WTC11 (cell line): ENCODE results near the gene DNM3. TPM values are rescaled to one million over a fixed set of nuclear protein-coding genes. Genes with fewer than 3 reads are reported as not detected.
"Not testable (repeated sequence)": the region's sequence is repeated elsewhere in the genome, so short reads cannot be mapped to it uniquely, and the experiment has no call there.

Source experiments
- ATAC-seq: fragments of 200-7000 bp; cut with Tn5 transposase; 2 replicates; pipeline ENCODE4 v1.10.0; 2021; ENCODE audit warnings: mild to moderate bottlenecking, moderate library complexity
- CTCF ChIA-PET: fragments of 300-600 bp; sonication (Branson Sonifier 250); formaldehyde crosslinking; loops from one replicate; lab custom pipeline; 2021; ENCODE audit warnings: antibody characterized with exemption; lab: Charles Lee
- POLR2A ChIA-PET: fragments of 350-600 bp; sonication (Branson Sonifier 250); formaldehyde crosslinking; loops from one replicate; lab custom pipeline; 2021; ENCODE audit warnings: antibody characterized with exemption; lab: Charles Lee
- DNase-seq: peaks from one replicate; pipeline ENCODE4 v3.0.0; 2021; ENCODE audit warnings: low spot score
- H3K27ac Mint-ChIP-seq: 2 replicates; pipeline ENCODE4 v1.8.0; 2021; ENCODE audit warnings: mixed read lengths
- H3K27me3 Mint-ChIP-seq: 2 replicates; pipeline ENCODE4 v1.8.0; 2021; ENCODE audit warnings: low read depth, mild to moderate bottlenecking, moderate library complexity, mixed read lengths
- H3K36me3 Mint-ChIP-seq: 2 replicates; pipeline ENCODE4 v1.8.0; 2021; ENCODE audit warnings: mixed read lengths
- H3K4me1 Mint-ChIP-seq: 2 replicates; pipeline ENCODE4 v1.8.0; 2022; ENCODE audit warnings: mixed read lengths
- H3K4me3 Mint-ChIP-seq: 2 replicates; pipeline ENCODE4 v1.8.0; 2021; ENCODE audit warnings: mild to moderate bottlenecking, moderate library complexity, mixed read lengths
- H3K9me3 Mint-ChIP-seq: 2 replicates; pipeline ENCODE4 v1.8.0; 2021; ENCODE audit warnings: mixed read lengths
- CREB1 ChIP-seq: sonication (generic); formaldehyde crosslinking; IDR thresholded peaks from 2 replicates; pipeline ENCODE4 v1.8.0; 2023; ENCODE audit warnings: mild to moderate bottlenecking, missing genetic modification reagents
- ETV6 ChIP-seq: sonication (generic); formaldehyde crosslinking; IDR thresholded peaks from 2 replicates; pipeline ENCODE4 v1.8.1; 2022; ENCODE audit warnings: mild to moderate bottlenecking, missing genetic modification reagents
- FOXK1 ChIP-seq: sonication (generic); formaldehyde crosslinking; IDR thresholded peaks from 2 replicates; pipeline ENCODE4 v1.8.0; 2022; ENCODE audit warnings: mild to moderate bottlenecking, moderate library complexity, missing genetic modification reagents
- GABPB1 ChIP-seq: sonication (generic); formaldehyde crosslinking; IDR thresholded peaks from 2 replicates; pipeline ENCODE4 v1.8.1; 2023; ENCODE audit warnings: mild to moderate bottlenecking, missing genetic modification reagents
- GTF2I ChIP-seq: fragments of 250-450 bp; sonication (Bioruptor Pico); conservative IDR thresholded peaks from 2 replicates; pipeline ENCODE4 v1.4.0; 2021; ENCODE audit warnings: mild to moderate bottlenecking
- IRF2 ChIP-seq: sonication (generic); formaldehyde crosslinking; IDR thresholded peaks from 2 replicates; pipeline ENCODE4 v1.8.0; 2022; ENCODE audit warnings: low read depth, missing genetic modification reagents, borderline replicate concordance
- JAZF1 ChIP-seq: fragments of 250-450 bp; sonication (Bioruptor Pico); IDR thresholded peaks from 2 replicates; pipeline ENCODE4 v1.9.0; 2021; ENCODE audit warnings: moderate library complexity, mild to moderate bottlenecking, inconsistent platforms
- JUN ChIP-seq: sonication (generic); formaldehyde crosslinking; IDR thresholded peaks from 2 replicates; pipeline ENCODE4 v1.8.0; 2023; ENCODE audit warnings: mild to moderate bottlenecking, missing genetic modification reagents
- NR1H2 ChIP-seq: sonication (generic); formaldehyde crosslinking; IDR thresholded peaks from 2 replicates; pipeline ENCODE4 v1.9.0; 2021; ENCODE audit warnings: mild to moderate bottlenecking, moderate library complexity, missing genetic modification reagents
- PRRX2 ChIP-seq: fragments of 250-450 bp; sonication (Bioruptor Pico); IDR thresholded peaks from 2 replicates; pipeline ENCODE4 v1.8.0; 2021; ENCODE audit warnings: mild to moderate bottlenecking
- SMAD4 ChIP-seq: sonication (generic); formaldehyde crosslinking; IDR thresholded peaks from 2 replicates; pipeline ENCODE4 v1.8.0; 2022; ENCODE audit warnings: mild to moderate bottlenecking, missing genetic modification reagents
- ZNF138 ChIP-seq: sonication (generic); formaldehyde crosslinking; conservative IDR thresholded peaks from 2 replicates; pipeline ENCODE4 v1.8.1; 2022; ENCODE audit warnings: mild to moderate bottlenecking, moderate library complexity, missing genetic modification reagents
- ZNF232 ChIP-seq: sonication (generic); formaldehyde crosslinking; IDR thresholded peaks from 2 replicates; pipeline ENCODE4 v1.8.0; 2022; ENCODE audit warnings: mild to moderate bottlenecking, missing genetic modification reagents
- ZNF317 ChIP-seq: sonication (generic); formaldehyde crosslinking; IDR thresholded peaks from 2 replicates; pipeline ENCODE4 v1.8.1; 2023; ENCODE audit warnings: low read depth, mild to moderate bottlenecking, moderate library complexity, missing genetic modification reagents, borderline replicate concordance
- ZNF396 ChIP-seq: fragments of 250-450 bp; sonication (Bioruptor Pico); IDR thresholded peaks from 2 replicates; pipeline ENCODE4 v1.8.0; 2021; ENCODE audit warnings: mild to moderate bottlenecking, moderate library complexity, borderline replicate concordance
- ZNF416 ChIP-seq: fragments of 250-450 bp; sonication (Bioruptor Pico); IDR thresholded peaks from 2 replicates; pipeline ENCODE4 v1.9.0; 2021; ENCODE audit warnings: mild to moderate bottlenecking, inconsistent platforms
- ZNF671 ChIP-seq: fragments of 250-450 bp; sonication (Bioruptor Pico); IDR thresholded peaks from 2 replicates; pipeline ENCODE4 v1.8.0; 2021; ENCODE audit warnings: mild to moderate bottlenecking
- total RNA-seq: library from RNA; stranded (reverse); gene quantifications from 3 replicates; pipeline ENCODE4 v1.2.3, GENCODE V29; 2021
- TF ChIP-seq, protein P1 (sequence below): sonication (generic); formaldehyde crosslinking; IDR thresholded peaks from 2 replicates; pipeline ENCODE4 v1.8.1; 2023; ENCODE audit warnings: mild to moderate bottlenecking, missing genetic modification reagents, moderate library complexity
- TF ChIP-seq, protein P2 (sequence below): sonication (generic); formaldehyde crosslinking; IDR thresholded peaks from 2 replicates; pipeline ENCODE4 v1.8.0; 2023; ENCODE audit warnings: missing genetic modification reagents
- TF ChIP-seq, protein P3 (sequence below): sonication (generic); formaldehyde crosslinking; IDR thresholded peaks from 2 replicates; pipeline ENCODE4 v1.8.0; 2022; ENCODE audit warnings: mild to moderate bottlenecking, missing genetic modification reagents
- TF ChIP-seq, protein P4 (sequence below): sonication (generic); formaldehyde crosslinking; IDR thresholded peaks from 2 replicates; pipeline ENCODE4 v1.8.1; 2022; ENCODE audit warnings: missing genetic modification reagents, borderline replicate concordance

DNM3 gene
- total RNA-seq, 1 experiment from 2014 or later: 1.9 TPM

DNA sequence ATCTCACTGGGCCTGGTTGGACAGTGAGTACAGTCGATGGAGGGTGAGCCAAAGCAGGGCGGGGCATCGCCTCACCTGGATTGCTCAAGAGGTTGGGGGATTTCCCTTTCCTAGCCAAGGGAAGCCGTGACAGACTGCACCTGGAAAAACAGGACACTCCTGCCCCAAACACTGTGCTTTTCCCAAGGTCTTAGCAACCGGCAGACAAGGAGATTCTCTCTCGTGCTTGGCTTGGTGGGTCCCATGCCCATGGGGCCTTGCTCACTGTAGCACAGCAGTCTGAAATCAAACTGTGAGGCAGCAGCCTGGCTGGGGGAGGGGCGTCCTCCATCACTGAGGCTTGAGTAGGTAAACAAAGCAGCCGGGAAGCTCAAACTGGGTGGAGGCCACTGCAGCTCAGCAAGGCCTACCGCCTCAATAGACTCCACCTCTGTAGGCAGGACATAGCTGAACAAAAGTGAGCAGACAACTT, 590.5 kb downstream of the DNM3 start (continued):
- no peak for TF ChIP-seq JUN (CRISPR knock-in tag)
- no peak for TF ChIP-seq ZNF317 (CRISPR knock-in tag)
- TF ChIP-seq, all 79 proteins: peak for 1

DNA sequence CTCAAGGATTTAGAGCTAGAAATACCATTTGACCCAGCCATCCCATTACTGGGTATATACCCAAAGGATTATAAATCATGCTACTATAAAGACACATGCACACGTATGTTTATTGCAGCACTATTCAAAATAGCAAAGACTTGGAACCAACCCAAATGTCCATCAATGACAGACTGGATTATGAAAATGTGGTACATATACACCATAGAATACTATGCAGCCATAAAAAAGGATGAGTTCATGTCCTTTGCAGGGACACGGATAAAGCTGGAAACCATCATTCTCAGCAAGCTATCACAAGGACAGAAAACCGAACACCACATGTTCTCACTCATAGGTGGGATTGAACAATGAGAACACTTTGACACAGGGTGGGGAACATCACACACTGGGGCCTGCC, 595.9 kb downstream of the DNM3 start:
- ATAC-seq, H3K27ac Mint-ChIP-seq, DNase-seq, POLR2A ChIA-PET, H3K27me3 Mint-ChIP-seq, H3K4me1 Mint-ChIP-seq, H3K4me3 Mint-ChIP-seq, CTCF ChIA-PET: not testable (repeated sequence)
- H3K9me3 Mint-ChIP-seq: peaks cover 19% of the 10 kb centered on the region
- H3K36me3 Mint-ChIP-seq: peaks cover 11% of the 10 kb centered on the region

DNA sequence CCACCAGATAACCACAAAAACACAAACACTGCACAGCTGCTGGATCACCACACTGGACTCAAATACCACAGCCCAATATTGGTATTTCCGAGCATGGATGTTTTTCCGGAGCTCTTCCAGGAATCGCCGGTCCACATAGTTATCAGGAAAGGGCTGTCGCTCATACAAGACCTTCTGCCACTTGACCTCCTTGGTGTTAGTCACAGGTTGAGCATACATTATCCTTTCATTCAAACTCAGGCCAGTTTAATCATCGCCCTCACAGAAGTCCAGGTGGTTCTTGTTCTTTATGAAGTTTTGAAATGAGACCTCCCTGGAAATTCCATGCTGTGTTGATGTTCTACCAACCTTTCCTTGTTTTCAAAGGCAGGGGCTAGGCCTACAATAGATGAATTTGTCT, 601.1 kb downstream of the DNM3 start:
- no peak overlapping the region for H3K27ac Mint-ChIP-seq
- no peak for DNase-seq
- POLR2A ChIA-PET: no interaction called here
- no peaks in the 10 kb centered on the region for H3K27me3 Mint-ChIP-seq
- H3K4me1 Mint-ChIP-seq: peaks cover 4% of the 10 kb centered on the region
- H3K4me3 Mint-ChIP-seq: no peak overlapping the region
- CTCF ChIA-PET: interaction anchor here (1.1 to 1.4 kb wide), 2 partner anchors 264 to 278 kb away, joined by 3 read pairs; no protein-coding TSS in a partner anchor
- ATAC-seq: no peak
- H3K36me3 Mint-ChIP-seq: peaks cover 11% of the 10 kb centered on the region
- TF ChIP-seq JAZF1: no peak
- TF ChIP-seq ZNF138 (CRISPR knock-in tag): no peak
- TF ChIP-seq, protein P1, sequence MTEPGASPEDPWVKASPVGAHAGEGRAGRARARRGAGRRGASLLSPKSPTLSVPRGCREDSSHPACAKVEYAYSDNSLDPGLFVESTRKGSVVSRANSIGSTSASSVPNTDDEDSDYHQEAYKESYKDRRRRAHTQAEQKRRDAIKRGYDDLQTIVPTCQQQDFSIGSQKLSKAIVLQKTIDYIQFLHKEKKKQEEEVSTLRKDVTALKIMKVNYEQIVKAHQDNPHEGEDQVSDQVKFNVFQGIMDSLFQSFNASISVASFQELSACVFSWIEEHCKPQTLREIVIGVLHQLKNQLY: no peak
- TF ChIP-seq GABPB1: no peak
- TF ChIP-seq GTF2I (CRISPR knock-in tag): no peak
- TF ChIP-seq, protein P2, sequence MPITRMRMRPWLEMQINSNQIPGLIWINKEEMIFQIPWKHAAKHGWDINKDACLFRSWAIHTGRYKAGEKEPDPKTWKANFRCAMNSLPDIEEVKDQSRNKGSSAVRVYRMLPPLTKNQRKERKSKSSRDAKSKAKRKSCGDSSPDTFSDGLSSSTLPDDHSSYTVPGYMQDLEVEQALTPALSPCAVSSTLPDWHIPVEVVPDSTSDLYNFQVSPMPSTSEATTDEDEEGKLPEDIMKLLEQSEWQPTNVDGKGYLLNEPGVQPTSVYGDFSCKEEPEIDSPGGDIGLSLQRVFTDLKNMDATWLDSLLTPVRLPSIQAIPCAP (CRISPR knock-in tag): no peak
- no peak for TF ChIP-seq ZNF396 (CRISPR knock-in tag)
- TF ChIP-seq SMAD4 (CRISPR knock-in tag): no peak
- no peak for TF ChIP-seq ZNF232 (CRISPR knock-in tag)
- TF ChIP-seq CREB1 (CRISPR knock-in tag): no peak
- TF ChIP-seq, protein P3, sequence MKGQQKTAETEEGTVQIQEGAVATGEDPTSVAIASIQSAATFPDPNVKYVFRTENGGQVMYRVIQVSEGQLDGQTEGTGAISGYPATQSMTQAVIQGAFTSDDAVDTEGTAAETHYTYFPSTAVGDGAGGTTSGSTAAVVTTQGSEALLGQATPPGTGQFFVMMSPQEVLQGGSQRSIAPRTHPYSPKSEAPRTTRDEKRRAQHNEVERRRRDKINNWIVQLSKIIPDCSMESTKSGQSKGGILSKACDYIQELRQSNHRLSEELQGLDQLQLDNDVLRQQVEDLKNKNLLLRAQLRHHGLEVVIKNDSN: no peak
- TF ChIP-seq NR1H2 (CRISPR knock-in tag): no peak
- TF ChIP-seq JUN (CRISPR knock-in tag): no peak
- TF ChIP-seq PRRX2 (CRISPR knock-in tag): no peak
- TF ChIP-seq, all 79 proteins: peak for 0
- H3K9me3 Mint-ChIP-seq: no peaks in the 10 kb centered on the region

DNA sequence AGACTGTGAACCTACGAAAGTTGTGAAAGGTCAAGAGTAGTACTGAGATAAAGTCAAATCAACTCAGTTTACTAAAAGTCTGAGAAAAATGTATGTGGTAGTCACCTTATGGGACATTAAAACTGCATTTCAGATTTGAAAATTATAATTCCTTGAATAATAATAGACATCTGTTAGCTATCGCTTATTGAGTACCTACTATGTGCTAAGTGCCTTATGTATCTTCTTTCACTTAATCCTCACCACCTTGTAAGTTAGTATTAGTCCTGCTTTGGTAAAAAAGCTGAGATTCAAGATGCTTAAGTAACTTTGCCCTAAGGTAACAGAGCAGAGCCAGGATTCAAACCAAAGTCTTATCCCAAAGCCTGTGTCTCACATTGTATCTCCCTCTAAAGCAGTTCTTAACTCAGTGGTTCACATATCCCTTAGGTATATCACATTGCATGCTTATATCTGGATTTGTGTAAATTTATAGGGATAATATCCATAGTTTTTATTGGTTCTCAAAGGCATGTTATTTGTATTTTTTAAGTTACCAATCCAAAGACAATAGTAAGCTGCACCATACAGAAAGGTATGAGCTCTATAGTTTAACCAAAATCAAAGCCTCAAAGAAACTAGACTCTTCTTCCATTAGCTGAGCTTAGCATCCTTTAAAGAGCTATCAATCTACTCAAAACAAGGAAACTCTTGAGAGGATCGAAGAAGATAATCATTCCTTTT, 601.7 kb downstream of the DNM3 start:
- Mint-ChIP-seq H3K27me3 (no peaks in the 10 kb centered on the region; the same call in 1 of the 2 replicates), H3K27ac (peak overlapping the region; percentile 26; the same call in 1 of the 2 replicates), H3K36me3 (peaks cover 11% of the 10 kb centered on the region), H3K4me3 (peak overlapping the region; percentile 86)
- DNase-seq (no peak), ATAC-seq (no peak)
- ChIA-PET CTCF (interaction anchor here (1.0 to 1.9 kb wide), 7 partner anchors 10 to 440 kb away, joined by 3 to 7 read pairs (median 3); no protein-coding TSS in a partner anchor), POLR2A (no interaction called here)
- TF ChIP-seq, protein P4, sequence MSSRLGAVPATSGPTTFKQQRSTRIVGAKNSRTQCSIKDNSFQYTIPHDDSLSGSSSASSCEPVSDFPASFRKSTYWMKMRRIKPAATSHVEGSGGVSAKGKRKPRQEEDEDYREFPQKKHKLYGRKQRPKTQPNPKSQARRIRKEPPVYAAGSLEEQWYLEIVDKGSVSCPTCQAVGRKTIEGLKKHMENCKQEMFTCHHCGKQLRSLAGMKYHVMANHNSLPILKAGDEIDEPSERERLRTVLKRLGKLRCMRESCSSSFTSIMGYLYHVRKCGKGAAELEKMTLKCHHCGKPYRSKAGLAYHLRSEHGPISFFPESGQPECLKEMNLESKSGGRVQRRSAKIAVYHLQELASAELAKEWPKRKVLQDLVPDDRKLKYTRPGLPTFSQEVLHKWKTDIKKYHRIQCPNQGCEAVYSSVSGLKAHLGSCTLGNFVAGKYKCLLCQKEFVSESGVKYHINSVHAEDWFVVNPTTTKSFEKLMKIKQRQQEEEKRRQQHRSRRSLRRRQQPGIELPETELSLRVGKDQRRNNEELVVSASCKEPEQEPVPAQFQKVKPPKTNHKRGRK (CRISPR knock-in tag): no peak
- TF ChIP-seq PRRX2 (CRISPR knock-in tag) (no peak), GABPB1 (no peak), ZNF671 (CRISPR knock-in tag) (no peak), IRF2 (no peak), FOXK1 (CRISPR knock-in tag) (no peak), ETV6 (no peak), ZNF416 (CRISPR knock-in tag) (no peak)
- TF ChIP-seq, all 79 proteins: peak for 0
- Mint-ChIP-seq H3K9me3 (no peaks in the 10 kb centered on the region), H3K4me1 (peaks cover 4% of the 10 kb centered on the region)
